GM23338 (cell line): ENCODE data around the gene AARS2.

ENCODE experiments used
- CREB1 ChIP-seq: fragments of 250-450 bp; sonication (Bioruptor Pico); IDR thresholded peaks from 2 replicates; pipeline ENCODE4 v1.5.0; 2020; ENCODE audit warnings: low read depth, mild to moderate bottlenecking, moderate library complexity
- EZH2 ChIP-seq: fragments of 200-600 bp; sonication (generic); IDR thresholded peaks from one replicate; pipeline ENCODE4 v1.8.0; 2017; ENCODE audit warnings: antibody characterized with exemption, mild to moderate bottlenecking, low read depth; ENCODE audit not compliant: unreplicated experiment
- EZH2phosphoT487 ChIP-seq: fragments of 200-600 bp; sonication (generic); IDR thresholded peaks from one replicate; pipeline ENCODE4 v1.8.1; 2018; ENCODE audit warnings: antibody characterized with exemption; ENCODE audit not compliant: unreplicated experiment
- JUNB ChIP-seq: IDR thresholded peaks from one replicate; pipeline ENCODE4 v1.6.1; 2016; ENCODE audit warnings: antibody characterized with exemption; ENCODE audit not compliant: unreplicated experiment
- NANOG ChIP-seq: IDR thresholded peaks from 2 replicates; pipeline ENCODE4 v1.6.1; 2016; ENCODE audit warnings: antibody characterized with exemption, borderline replicate concordance
- POLR2AphosphoS5 ChIP-seq: IDR thresholded peaks from 2 replicates; pipeline ENCODE4 v1.6.1; 2016; ENCODE audit warnings: antibody characterized with exemption, low read depth
- STAT1 ChIP-seq: IDR thresholded peaks from one replicate; pipeline ENCODE4 v1.6.1; 2016; ENCODE audit warnings: antibody characterized with exemption; ENCODE audit not compliant: unreplicated experiment
- ZNF114 ChIP-seq: fragments of 250-450 bp; sonication (Bioruptor Pico); IDR thresholded peaks from 2 replicates; pipeline ENCODE4 v1.5.0; 2020; ENCODE audit warnings: mild to moderate bottlenecking, moderate library complexity
- ZNF331 ChIP-seq: fragments of 250-450 bp; sonication (Bioruptor Pico); IDR thresholded peaks from 2 replicates; pipeline ENCODE4 v1.5.0; 2020; ENCODE audit warnings: low read depth, mild to moderate bottlenecking, moderate library complexity
- TF ChIP-seq, protein P1 (sequence below), 2 experiments: fragments of 200-600 bp in 1 of 2; sonication (generic) in 1 of 2; conservative IDR thresholded peaks; 2 replicates each; pipeline versions ENCODE4 v1.5.1 to v1.6.1; 2016 to 2017; ENCODE audit warnings: antibody characterized with exemption in 2 of 2, low read depth in 2 of 2, mild to moderate bottlenecking in 2 of 2, moderate library complexity in 1 of 2
- TF ChIP-seq, protein P2 (sequence below): IDR thresholded peaks from one replicate; pipeline ENCODE4 v1.6.1; 2018; ENCODE audit warnings: antibody characterized with exemption; ENCODE audit not compliant: unreplicated experiment
- TF ChIP-seq, protein P3 (sequence below): IDR thresholded peaks from 2 replicates; pipeline ENCODE4 v1.6.1; 2016; ENCODE audit warnings: antibody characterized with exemption
- TF ChIP-seq, protein P4 (sequence below): fragments of 250-450 bp; sonication (Bioruptor Pico); IDR thresholded peaks from 2 replicates; pipeline ENCODE4 v1.5.0; 2020; ENCODE audit warnings: mild to moderate bottlenecking, moderate library complexity

DNA sequence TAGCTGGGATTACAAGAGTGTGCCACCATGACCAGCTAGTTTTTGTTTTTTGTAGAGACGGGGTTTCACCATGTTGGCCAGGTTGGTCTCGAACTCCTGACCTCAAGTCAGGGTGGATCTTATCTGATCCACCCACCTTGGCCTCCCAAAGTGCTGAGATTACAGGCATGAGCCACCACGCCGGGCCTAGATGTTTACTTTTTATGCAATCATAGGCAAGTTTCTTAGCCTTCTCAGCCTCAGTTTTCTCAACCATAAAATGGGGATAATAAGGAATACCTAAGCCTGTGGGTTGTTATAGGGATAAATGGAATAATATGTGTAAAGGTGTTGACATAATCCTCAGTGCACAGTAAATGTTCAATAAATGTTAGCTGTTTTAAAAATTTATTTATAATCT lies 39.1 kb upstream of the AARS2 start:
- TF ChIP-seq, protein P1, sequence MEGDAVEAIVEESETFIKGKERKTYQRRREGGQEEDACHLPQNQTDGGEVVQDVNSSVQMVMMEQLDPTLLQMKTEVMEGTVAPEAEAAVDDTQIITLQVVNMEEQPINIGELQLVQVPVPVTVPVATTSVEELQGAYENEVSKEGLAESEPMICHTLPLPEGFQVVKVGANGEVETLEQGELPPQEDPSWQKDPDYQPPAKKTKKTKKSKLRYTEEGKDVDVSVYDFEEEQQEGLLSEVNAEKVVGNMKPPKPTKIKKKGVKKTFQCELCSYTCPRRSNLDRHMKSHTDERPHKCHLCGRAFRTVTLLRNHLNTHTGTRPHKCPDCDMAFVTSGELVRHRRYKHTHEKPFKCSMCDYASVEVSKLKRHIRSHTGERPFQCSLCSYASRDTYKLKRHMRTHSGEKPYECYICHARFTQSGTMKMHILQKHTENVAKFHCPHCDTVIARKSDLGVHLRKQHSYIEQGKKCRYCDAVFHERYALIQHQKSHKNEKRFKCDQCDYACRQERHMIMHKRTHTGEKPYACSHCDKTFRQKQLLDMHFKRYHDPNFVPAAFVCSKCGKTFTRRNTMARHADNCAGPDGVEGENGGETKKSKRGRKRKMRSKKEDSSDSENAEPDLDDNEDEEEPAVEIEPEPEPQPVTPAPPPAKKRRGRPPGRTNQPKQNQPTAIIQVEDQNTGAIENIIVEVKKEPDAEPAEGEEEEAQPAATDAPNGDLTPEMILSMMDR (conservative IDR thresholded peaks at IDR 0.05; ENCODE audit: low read depth in 2 of 2) = no peak
- TF ChIP-seq EZH2 = no peak
- TF ChIP-seq, protein P2, sequence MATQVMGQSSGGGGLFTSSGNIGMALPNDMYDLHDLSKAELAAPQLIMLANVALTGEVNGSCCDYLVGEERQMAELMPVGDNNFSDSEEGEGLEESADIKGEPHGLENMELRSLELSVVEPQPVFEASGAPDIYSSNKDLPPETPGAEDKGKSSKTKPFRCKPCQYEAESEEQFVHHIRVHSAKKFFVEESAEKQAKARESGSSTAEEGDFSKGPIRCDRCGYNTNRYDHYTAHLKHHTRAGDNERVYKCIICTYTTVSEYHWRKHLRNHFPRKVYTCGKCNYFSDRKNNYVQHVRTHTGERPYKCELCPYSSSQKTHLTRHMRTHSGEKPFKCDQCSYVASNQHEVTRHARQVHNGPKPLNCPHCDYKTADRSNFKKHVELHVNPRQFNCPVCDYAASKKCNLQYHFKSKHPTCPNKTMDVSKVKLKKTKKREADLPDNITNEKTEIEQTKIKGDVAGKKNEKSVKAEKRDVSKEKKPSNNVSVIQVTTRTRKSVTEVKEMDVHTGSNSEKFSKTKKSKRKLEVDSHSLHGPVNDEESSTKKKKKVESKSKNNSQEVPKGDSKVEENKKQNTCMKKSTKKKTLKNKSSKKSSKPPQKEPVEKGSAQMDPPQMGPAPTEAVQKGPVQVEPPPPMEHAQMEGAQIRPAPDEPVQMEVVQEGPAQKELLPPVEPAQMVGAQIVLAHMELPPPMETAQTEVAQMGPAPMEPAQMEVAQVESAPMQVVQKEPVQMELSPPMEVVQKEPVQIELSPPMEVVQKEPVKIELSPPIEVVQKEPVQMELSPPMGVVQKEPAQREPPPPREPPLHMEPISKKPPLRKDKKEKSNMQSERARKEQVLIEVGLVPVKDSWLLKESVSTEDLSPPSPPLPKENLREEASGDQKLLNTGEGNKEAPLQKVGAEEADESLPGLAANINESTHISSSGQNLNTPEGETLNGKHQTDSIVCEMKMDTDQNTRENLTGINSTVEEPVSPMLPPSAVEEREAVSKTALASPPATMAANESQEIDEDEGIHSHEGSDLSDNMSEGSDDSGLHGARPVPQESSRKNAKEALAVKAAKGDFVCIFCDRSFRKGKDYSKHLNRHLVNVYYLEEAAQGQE = no peak
- no peak for TF ChIP-seq STAT1
- no peak for TF ChIP-seq JUNB
- no peak for TF ChIP-seq POLR2AphosphoS5
- TF ChIP-seq EZH2phosphoT487 = no peak
- TF ChIP-seq ZNF114 (CRISPR knock-in tag) = no peak
- TF ChIP-seq NANOG = no peak
- TF ChIP-seq CREB1 (CRISPR knock-in tag) = no peak
- no peak for TF ChIP-seq ZNF331 (CRISPR knock-in tag)
- TF ChIP-seq, protein P3, sequence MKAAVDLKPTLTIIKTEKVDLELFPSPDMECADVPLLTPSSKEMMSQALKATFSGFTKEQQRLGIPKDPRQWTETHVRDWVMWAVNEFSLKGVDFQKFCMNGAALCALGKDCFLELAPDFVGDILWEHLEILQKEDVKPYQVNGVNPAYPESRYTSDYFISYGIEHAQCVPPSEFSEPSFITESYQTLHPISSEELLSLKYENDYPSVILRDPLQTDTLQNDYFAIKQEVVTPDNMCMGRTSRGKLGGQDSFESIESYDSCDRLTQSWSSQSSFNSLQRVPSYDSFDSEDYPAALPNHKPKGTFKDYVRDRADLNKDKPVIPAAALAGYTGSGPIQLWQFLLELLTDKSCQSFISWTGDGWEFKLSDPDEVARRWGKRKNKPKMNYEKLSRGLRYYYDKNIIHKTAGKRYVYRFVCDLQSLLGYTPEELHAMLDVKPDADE = no peak
- TF ChIP-seq, protein P4, sequence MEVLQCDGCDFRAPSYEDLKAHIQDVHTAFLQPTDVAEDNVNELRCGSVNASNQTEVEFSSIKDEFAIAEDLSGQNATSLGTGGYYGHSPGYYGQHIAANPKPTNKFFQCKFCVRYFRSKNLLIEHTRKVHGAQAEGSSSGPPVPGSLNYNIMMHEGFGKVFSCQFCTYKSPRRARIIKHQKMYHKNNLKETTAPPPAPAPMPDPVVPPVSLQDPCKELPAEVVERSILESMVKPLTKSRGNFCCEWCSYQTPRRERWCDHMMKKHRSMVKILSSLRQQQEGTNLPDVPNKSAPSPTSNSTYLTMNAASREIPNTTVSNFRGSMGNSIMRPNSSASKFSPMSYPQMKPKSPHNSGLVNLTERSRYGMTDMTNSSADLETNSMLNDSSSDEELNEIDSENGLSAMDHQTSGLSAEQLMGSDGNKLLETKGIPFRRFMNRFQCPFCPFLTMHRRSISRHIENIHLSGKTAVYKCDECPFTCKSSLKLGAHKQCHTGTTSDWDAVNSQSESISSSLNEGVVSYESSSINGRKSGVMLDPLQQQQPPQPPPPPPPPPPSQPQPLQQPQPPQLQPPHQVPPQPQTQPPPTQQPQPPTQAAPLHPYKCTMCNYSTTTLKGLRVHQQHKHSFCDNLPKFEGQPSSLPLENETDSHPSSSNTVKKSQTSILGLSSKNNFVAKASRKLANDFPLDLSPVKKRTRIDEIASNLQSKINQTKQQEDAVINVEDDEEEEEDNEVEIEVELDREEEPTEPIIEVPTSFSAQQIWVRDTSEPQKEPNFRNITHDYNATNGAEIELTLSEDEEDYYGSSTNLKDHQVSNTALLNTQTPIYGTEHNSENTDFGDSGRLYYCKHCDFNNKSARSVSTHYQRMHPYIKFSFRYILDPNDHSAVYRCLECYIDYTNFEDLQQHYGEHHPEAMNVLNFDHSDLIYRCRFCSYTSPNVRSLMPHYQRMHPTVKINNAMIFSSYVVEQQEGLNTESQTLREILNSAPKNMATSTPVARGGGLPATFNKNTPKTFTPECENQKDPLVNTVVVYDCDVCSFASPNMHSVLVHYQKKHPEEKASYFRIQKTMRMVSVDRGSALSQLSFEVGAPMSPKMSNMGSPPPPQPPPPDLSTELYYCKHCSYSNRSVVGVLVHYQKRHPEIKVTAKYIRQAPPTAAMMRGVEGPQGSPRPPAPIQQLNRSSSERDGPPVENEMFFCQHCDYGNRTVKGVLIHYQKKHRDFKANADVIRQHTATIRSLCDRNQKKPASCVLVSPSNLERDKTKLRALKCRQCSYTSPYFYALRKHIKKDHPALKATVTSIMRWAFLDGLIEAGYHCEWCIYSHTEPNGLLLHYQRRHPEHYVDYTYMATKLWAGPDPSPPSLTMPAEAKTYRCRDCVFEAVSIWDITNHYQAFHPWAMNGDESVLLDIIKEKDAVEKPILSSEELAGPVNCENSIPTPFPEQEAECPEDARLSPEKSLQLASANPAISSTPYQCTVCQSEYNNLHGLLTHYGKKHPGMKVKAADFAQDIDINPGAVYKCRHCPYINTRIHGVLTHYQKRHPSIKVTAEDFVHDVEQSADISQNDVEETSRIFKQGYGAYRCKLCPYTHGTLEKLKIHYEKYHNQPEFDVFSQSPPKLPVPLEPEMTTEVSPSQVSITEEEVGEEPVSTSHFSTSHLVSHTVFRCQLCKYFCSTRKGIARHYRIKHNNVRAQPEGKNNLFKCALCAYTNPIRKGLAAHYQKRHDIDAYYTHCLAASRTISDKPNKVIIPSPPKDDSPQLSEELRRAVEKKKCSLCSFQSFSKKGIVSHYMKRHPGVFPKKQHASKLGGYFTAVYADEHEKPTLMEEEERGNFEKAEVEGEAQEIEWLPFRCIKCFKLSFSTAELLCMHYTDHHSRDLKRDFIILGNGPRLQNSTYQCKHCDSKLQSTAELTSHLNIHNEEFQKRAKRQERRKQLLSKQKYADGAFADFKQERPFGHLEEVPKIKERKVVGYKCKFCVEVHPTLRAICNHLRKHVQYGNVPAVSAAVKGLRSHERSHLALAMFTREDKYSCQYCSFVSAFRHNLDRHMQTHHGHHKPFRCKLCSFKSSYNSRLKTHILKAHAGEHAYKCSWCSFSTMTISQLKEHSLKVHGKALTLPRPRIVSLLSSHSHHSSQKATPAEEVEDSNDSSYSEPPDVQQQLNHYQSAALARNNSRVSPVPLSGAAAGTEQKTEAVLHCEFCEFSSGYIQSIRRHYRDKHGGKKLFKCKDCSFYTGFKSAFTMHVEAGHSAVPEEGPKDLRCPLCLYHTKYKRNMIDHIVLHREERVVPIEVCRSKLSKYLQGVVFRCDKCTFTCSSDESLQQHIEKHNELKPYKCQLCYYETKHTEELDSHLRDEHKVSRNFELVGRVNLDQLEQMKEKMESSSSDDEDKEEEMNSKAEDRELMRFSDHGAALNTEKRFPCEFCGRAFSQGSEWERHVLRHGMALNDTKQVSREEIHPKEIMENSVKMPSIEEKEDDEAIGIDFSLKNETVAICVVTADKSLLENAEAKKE (CRISPR knock-in tag) = no peak
